ENCODE data around the gene IQUB. TPM values are rescaled to one million over a fixed set of nuclear protein-coding genes. Genes with fewer than 3 reads are reported as not detected.
A peak's percentile ranks its signal among the peaks of the same experiment; 100 is the strongest.

The IQUB gene
- total and polyA plus RNA-seq, 2 donors = 0.14 to 0.32 TPM

DNA sequence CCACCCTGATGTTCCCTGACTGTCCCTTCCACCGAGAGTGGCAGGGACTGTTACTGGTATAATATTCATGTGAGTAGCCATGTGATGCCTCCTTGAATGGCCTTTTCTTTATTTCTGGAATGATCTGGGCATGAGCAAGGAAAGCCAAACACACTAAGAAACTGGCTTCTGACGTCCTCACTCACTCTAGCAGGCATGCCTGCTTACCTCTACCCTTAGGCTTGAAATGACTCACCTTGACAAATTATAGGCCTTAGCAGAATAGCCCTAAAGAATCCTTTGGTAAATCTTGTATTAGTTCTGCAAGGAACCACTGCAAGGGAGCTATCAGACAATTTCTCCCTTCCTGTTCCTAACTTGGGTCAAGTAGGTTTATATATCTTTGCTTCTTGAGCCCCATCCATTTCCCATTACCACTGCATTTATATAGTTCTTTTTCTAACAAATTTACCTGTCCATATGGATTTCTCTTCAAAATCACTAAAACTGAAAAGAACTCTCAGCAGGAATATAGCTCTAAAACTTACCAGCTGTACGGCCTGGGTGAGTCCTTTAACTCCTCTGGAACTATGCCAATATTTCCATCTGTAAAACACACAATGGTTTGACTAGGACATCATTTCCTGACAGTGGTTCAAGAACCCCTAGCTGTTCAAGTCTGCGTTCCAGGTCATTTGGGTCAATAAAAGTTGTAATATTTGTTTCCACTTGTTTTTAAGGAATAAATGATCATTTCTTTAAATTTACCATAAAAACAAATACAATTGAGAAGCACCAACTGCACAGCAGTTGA lies 36.2 kb upstream of the IQUB start:
- no peak for DNase-seq (ENCODE audit: low read depth in 6 of 9, low spot score in 9 of 9)
- Histone ChIP-seq H3K4me1 (ENCODE audit: control insufficient read depth in 2 of 2, insufficient read depth in 2 of 2, low read length in 2 of 2) (no peaks in the 10 kb centered on the region), H3K27ac (ENCODE audit: low read depth in 1 of 2, low read length in 1 of 2) (no peak overlapping the region), H3K4me3 (ENCODE audit: low read length in 2 of 2) (no peak overlapping the region), H3K27me3 (ENCODE audit: control insufficient read depth in 2 of 2, insufficient read depth in 1 of 2, low read length in 1 of 2) (no peaks in the 10 kb centered on the region), H3K9me3 (ENCODE audit: control insufficient read depth in 2 of 2, insufficient read depth in 1 of 2, low read length in 1 of 2) (no peaks in the 10 kb centered on the region), H3K36me3 (ENCODE audit: control insufficient read depth in 2 of 2, insufficient read depth in 2 of 2, low read length in 1 of 2) (no peaks in the 10 kb centered on the region)
- WGBS = 90% methylated on average over 4 of the region's 4 CpGs

- Histone ChIP-seq H3K4me3 (ENCODE audit: low read length in 2 of 2) (no peak overlapping the region), H3K9me3 (ENCODE audit: control insufficient read depth in 2 of 2, insufficient read depth in 1 of 2, low read length in 1 of 2) (no peaks in the 10 kb centered on the region), H3K27me3 (ENCODE audit: control insufficient read depth in 2 of 2, insufficient read depth in 1 of 2, low read length in 1 of 2) (no peaks in the 10 kb centered on the region), H3K4me1 (ENCODE audit: control insufficient read depth in 2 of 2, insufficient read depth in 2 of 2, low read length in 2 of 2) (no peaks in the 10 kb centered on the region), H3K36me3 (ENCODE audit: control insufficient read depth in 2 of 2, insufficient read depth in 2 of 2, low read length in 1 of 2) (no peaks in the 10 kb centered on the region), H3K27ac (ENCODE audit: low read depth in 1 of 2, low read length in 1 of 2) (no peak overlapping the region)
- DNase-seq (ENCODE audit: low read depth in 6 of 9, low spot score in 9 of 9) = no peak
- 12% methylated on average over 2 of the region's 2 CpGs for WGBS
These were observed 35.1 kb upstream of the IQUB start for GRCh38 chr7:123569352-123570010.

DNA sequence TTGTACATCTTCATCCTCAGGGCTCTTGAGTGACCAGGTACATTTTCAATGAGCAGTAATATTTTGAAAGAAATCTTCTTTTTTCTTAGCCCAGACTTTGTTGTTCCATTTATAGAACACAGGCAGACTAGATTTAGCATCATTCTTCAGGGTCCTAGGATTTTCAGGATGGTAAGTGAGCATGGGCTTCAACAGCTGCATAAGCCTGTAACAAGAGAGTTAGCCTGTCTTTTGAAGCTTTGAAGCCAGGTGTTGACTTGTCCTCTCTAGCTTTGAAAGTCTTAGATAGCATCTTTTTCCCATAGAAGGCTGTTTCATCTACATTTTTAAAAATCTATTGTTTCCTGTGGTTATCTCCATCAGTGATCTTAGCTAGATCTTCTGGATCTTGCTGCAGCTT lies 27.7 kb upstream of the IQUB start:
- Histone ChIP-seq H3K36me3 (ENCODE audit: control insufficient read depth in 2 of 2, insufficient read depth in 2 of 2, low read length in 1 of 2) (no peaks in the 10 kb centered on the region), H3K27me3 (ENCODE audit: control insufficient read depth in 2 of 2, insufficient read depth in 1 of 2, low read length in 1 of 2) (no peaks in the 10 kb centered on the region), H3K4me3 (ENCODE audit: low read length in 2 of 2) (no peak overlapping the region), H3K9me3 (ENCODE audit: control insufficient read depth in 2 of 2, insufficient read depth in 1 of 2, low read length in 1 of 2) (no peaks in the 10 kb centered on the region), H3K27ac (ENCODE audit: low read depth in 1 of 2, low read length in 1 of 2) (no peak overlapping the region), H3K4me1 (ENCODE audit: control insufficient read depth in 2 of 2, insufficient read depth in 2 of 2, low read length in 2 of 2) (peaks cover 0 to 12% of the 10 kb centered on the region in 2 donors)
- peak in 1 of 9 donors; percentile 15 for DNase-seq (ENCODE audit: low read depth in 6 of 9, low spot score in 9 of 9)

DNA sequence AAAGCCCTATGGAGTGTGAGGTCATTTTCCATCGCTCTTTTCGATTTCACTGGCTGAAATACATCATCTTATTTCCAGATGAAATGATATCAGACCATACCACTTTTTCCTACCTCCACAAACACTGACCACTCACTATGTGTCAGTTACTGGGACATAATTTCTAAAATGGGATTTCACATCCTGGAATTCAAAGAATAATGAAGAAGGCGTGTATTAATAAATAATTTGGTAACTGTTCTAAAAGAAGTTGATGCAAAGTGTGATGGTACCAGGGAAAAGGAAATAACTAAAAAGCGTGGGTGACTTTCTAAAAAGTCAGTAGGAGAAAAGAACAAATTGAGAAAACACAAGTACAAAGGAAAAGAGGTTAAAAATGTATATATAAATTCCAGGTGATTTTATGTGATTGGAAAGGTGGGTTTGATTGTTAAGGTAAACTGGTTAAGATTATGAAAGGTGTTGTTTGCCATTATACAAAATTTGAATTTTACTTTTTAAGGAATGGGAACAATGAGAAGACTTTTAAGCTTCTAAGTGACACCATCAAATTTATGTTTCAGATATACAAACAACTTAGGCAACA lies 24.0 kb upstream of the IQUB start:
- peak overlapping the region; percentile 75 to 100 for H3K4me3 ChIP-seq (ENCODE audit: low read length in 2 of 2)
- H3K27ac ChIP-seq (ENCODE audit: low read depth in 1 of 2, low read length in 1 of 2) = peak overlapping the region; percentile 83 to 84
- H3K4me1 ChIP-seq (ENCODE audit: control insufficient read depth in 2 of 2, insufficient read depth in 2 of 2, low read length in 2 of 2) = peaks cover 5 to 16% of the 10 kb centered on the region in 2 donors
- no peaks in the 10 kb centered on the region for H3K9me3 ChIP-seq (ENCODE audit: control insufficient read depth in 2 of 2, insufficient read depth in 1 of 2, low read length in 1 of 2)
- no peak for DNase-seq (ENCODE audit: low read depth in 6 of 9, low spot score in 9 of 9)
- H3K27me3 ChIP-seq (ENCODE audit: control insufficient read depth in 2 of 2, insufficient read depth in 1 of 2, low read length in 1 of 2) = no peaks in the 10 kb centered on the region
- peaks cover 0 to 3% of the 10 kb centered on the region in 2 donors for H3K36me3 ChIP-seq (ENCODE audit: control insufficient read depth in 2 of 2, insufficient read depth in 2 of 2, low read length in 1 of 2)
- WGBS = 74% methylated on average over 4 of the region's 4 CpGs

GRCh38 chr7:123557398-123558288 lies 23.2 kb upstream of the IQUB start, which contains the start of gene NDUFA5:
NDUFA5 (minus strand) TSS chr7:123557818; CDS start chr7:123557795, 23 bp downstream.
- Histone ChIP-seq H3K9me3 (ENCODE audit: control insufficient read depth in 2 of 2, insufficient read depth in 1 of 2, low read length in 1 of 2) (no peaks in the 10 kb centered on the region), H3K4me1 (ENCODE audit: control insufficient read depth in 2 of 2, insufficient read depth in 2 of 2, low read length in 2 of 2) (peaks cover 5 to 10% of the 10 kb centered on the region in 2 donors), H3K27ac (ENCODE audit: low read depth in 1 of 2, low read length in 1 of 2) (peak within 1 kb of the TSS; percentile 86), H3K27me3 (ENCODE audit: control insufficient read depth in 2 of 2, insufficient read depth in 1 of 2, low read length in 1 of 2) (no peaks in the 10 kb centered on the region), H3K36me3 (ENCODE audit: control insufficient read depth in 2 of 2, insufficient read depth in 2 of 2, low read length in 1 of 2) (peaks cover 2 to 10% of the 10 kb centered on the region in 2 donors), H3K4me3 (ENCODE audit: low read length in 2 of 2) (peak within 1 kb of the TSS; percentile 75 to 100)
- WGBS = 1% methylated on average over 40 of the region's 40 CpGs
- peak; percentile 95 to 99 (median 98) for DNase-seq (ENCODE audit: low read depth in 6 of 9, low spot score in 9 of 9)

DNA sequence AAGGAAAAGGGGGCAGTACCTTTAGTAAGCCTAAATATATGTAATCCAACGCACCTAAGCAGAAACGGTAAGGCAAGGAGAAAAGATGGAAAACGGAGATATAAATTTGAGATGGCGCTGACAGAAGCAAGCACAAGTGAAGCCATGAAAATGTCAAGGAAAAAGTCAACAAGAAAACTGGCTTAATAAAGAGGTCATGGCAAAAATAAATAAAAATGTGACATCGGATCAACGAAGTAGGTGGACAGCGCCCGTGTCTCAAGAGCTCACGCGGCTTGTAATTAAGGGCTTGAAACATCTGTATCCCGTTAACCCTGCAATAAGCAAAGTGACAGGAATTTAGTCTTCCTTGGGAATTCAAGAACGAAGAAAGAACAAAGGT lies 22.6 kb upstream of the IQUB start:
- Histone ChIP-seq H3K36me3 (ENCODE audit: control insufficient read depth in 2 of 2, insufficient read depth in 2 of 2, low read length in 1 of 2) (peaks cover 4 to 12% of the 10 kb centered on the region in 2 donors), H3K4me1 (ENCODE audit: control insufficient read depth in 2 of 2, insufficient read depth in 2 of 2, low read length in 2 of 2) (peaks cover 5% of the 10 kb centered on the region in 2 donors), H3K27me3 (ENCODE audit: control insufficient read depth in 2 of 2, insufficient read depth in 1 of 2, low read length in 1 of 2) (no peaks in the 10 kb centered on the region), H3K4me3 (ENCODE audit: low read length in 2 of 2) (peak overlapping the region; percentile 75 to 100), H3K27ac (ENCODE audit: low read depth in 1 of 2, low read length in 1 of 2) (peak overlapping the region in 1 of 2 donors; percentile 86), H3K9me3 (ENCODE audit: control insufficient read depth in 2 of 2, insufficient read depth in 1 of 2, low read length in 1 of 2) (no peaks in the 10 kb centered on the region)
- 4% methylated on average over 12 of the region's 12 CpGs for WGBS
- DNase-seq (ENCODE audit: low read depth in 6 of 9, low spot score in 9 of 9) = peak in 1 of 9 donors; percentile 4

DNA sequence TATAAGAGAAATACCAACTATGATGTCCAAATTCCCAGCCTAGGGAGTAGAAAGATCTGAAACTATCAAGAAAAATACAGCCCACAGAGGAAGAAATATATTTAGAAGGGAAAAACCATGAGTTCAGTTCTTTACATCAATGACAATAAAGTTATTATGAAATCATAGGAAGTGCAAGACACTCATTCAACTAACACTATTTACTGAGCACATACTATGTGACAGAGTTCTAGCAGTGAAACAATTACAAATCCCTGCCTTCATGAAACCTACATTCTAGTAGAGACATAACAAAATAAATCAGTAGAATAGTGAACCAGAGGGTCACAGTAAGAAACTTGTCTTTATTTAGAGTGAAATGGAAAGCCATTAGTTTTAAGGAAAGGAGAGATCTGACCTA lies 21.1 kb upstream of the IQUB start:
- Histone ChIP-seq H3K4me1 (ENCODE audit: control insufficient read depth in 2 of 2, insufficient read depth in 2 of 2, low read length in 2 of 2) (peaks cover 5% of the 10 kb centered on the region in 2 donors), H3K4me3 (ENCODE audit: low read length in 2 of 2) (no peak overlapping the region), H3K27me3 (ENCODE audit: control insufficient read depth in 2 of 2, insufficient read depth in 1 of 2, low read length in 1 of 2) (no peaks in the 10 kb centered on the region), H3K36me3 (ENCODE audit: control insufficient read depth in 2 of 2, insufficient read depth in 2 of 2, low read length in 1 of 2) (peaks cover 4 to 12% of the 10 kb centered on the region in 2 donors), H3K27ac (ENCODE audit: low read depth in 1 of 2, low read length in 1 of 2) (no peak overlapping the region), H3K9me3 (ENCODE audit: control insufficient read depth in 2 of 2, insufficient read depth in 1 of 2, low read length in 1 of 2) (no peaks in the 10 kb centered on the region)
- no peak for DNase-seq (ENCODE audit: low read depth in 6 of 9, low spot score in 9 of 9)

DNA sequence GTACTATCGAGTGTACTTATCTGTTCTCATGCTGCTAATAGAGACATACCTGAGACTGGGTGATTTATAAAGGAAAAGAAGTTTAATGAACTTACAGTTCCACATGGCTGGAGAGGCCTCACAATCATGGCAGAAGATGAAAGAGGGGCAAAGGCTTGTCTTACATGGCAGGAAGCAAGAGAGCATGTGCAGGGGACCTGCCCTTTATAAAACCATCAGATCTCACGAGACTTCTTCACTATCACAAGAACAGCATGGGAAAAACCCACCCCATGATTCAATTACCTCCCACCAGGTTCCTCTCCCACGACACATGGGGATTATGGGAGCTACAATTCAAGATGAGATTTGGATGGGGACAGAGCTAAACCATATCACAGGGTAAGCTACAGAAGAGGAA lies 18.8 kb upstream of the IQUB start:
- Histone ChIP-seq H3K9me3 (ENCODE audit: control insufficient read depth in 2 of 2, insufficient read depth in 1 of 2, low read length in 1 of 2) (no peaks in the 10 kb centered on the region), H3K4me1 (ENCODE audit: control insufficient read depth in 2 of 2, insufficient read depth in 2 of 2, low read length in 2 of 2) (peaks cover 5% of the 10 kb centered on the region in 2 donors), H3K36me3 (ENCODE audit: control insufficient read depth in 2 of 2, insufficient read depth in 2 of 2, low read length in 1 of 2) (peaks cover 8 to 25% of the 10 kb centered on the region in 2 donors), H3K27me3 (ENCODE audit: control insufficient read depth in 2 of 2, insufficient read depth in 1 of 2, low read length in 1 of 2) (no peaks in the 10 kb centered on the region), H3K4me3 (ENCODE audit: low read length in 2 of 2) (no peak overlapping the region), H3K27ac (ENCODE audit: low read depth in 1 of 2, low read length in 1 of 2) (no peak overlapping the region)
- DNase-seq (ENCODE audit: low read depth in 6 of 9, low spot score in 9 of 9) = no peak
- 94% methylated on average over 3 of the region's 3 CpGs for WGBS

Measured in thymus (tissue), 11 donors.